Measurements from ENCODE around the gene FAN1.
A peak's percentile ranks its signal among the peaks of the same experiment; 100 is the strongest.

The FAN1 gene

GRCh38 chr15:30992249-30992864, 88.6 kb downstream of the FAN1 start:
- H3K27ac Mint-ChIP-seq: peak overlapping the region; percentile 81
- H3K27me3 Mint-ChIP-seq: no peaks in the 10 kb centered on the region
- H3K36me3 Mint-ChIP-seq: peaks cover 3% of the 10 kb centered on the region

More at GRCh38 chr15:30992249-30992864, 88.6 kb downstream of the FAN1 start:
- Mint-ChIP-seq H3K4me1 (ENCODE audit: low read depth) (peaks cover 30% of the 10 kb centered on the region), H3K9me3 (ENCODE audit: low read depth) (no peaks in the 10 kb centered on the region), H3K4me3 (peak overlapping the region; percentile 87)

Measured in activated naive CD8-positive, alpha-beta T cell (primary cell).